BJ (cell line): Measurements from ENCODE around the gene TLE2. TPM values are rescaled to one million over a fixed set of nuclear protein-coding genes. Genes with fewer than 3 reads are reported as not detected.
A peak's percentile ranks its signal among the peaks of the same experiment; 100 is the strongest.
"Not testable (repeated sequence)": the region's sequence is repeated elsewhere in the genome, so short reads cannot be mapped to it uniquely, and the experiment has no call there.

Source experiments
- CTCF ChIA-PET: fragments of 350-600 bp; formaldehyde crosslinking; extraction: SDS; loops from one replicate; lab custom pipeline; 2021; ENCODE audit warnings: antibody characterized with exemption, inconsistent platforms; lab: Yijun Ruan, JAX
- POLR2A ChIA-PET: fragments of 300-600 bp; sonication (Branson Sonifier 250); formaldehyde crosslinking; extraction: SDS; loops from one replicate; lab custom pipeline; 2021; ENCODE audit warnings: antibody characterized with exemption; lab: Charles Lee
- DNase-seq: peaks from one replicate; pipeline ENCODE4 v3.0.0-alpha.2; 2011; ENCODE audit warnings: low read depth
- H3K27me3 ChIP-seq: 2 replicates; pipeline ENCODE4 v1.6.0; 2011; ENCODE audit warnings: low read length; ENCODE audit not compliant: control insufficient read depth, insufficient read depth
- H3K36me3 ChIP-seq: 2 replicates; pipeline ENCODE4 v1.5.1; 2011; ENCODE audit warnings: low read length; ENCODE audit not compliant: control insufficient read depth, insufficient read depth
- H3K4me3 ChIP-seq: 2 replicates; pipeline ENCODE4 v1.5.1; 2011; ENCODE audit warnings: low read depth, mild to moderate bottlenecking, control low read depth, low read length
- CTCF ChIP-seq: IDR thresholded peaks from 2 replicates; pipeline ENCODE4 v1.5.1; 2011; ENCODE audit warnings: low read depth, mild to moderate bottlenecking, control low read depth, inconsistent platforms, low read length, moderate library complexity; ENCODE audit not compliant: insufficient read depth
- polyA plus RNA-seq: library from polyadenylated mRNA; depleted of rRNA; stranded (reverse); fragments of >200 nt; gene quantifications from 2 replicates; pipeline ENCODE4 v1.2.3, GENCODE V29; 2011

Gene TLE2
- polyA plus RNA-seq, 1 experiment, result 1.0 TPM

- H3K27me3 ChIP-seq, result no peaks in the 10 kb centered on the region
- no peak for DNase-seq
- no peak overlapping the region for H3K4me3 ChIP-seq
- H3K36me3 ChIP-seq, result no peaks in the 10 kb centered on the region
- ChIA-PET CTCF (interaction anchor here (0.8 to 6.7 kb wide), 6 partner anchors 12 to 507 kb away, joined by 3 to 55 read pairs (median 4); no protein-coding TSS in a partner anchor), POLR2A (no interaction called here)
- TF ChIP-seq CTCF, result no peak
Observed at GRCh38 chr19:2964874-2965273, 64.2 kb downstream of the TLE2 start.

GRCh38 chr19:2963631-2964030 lies 65.4 kb downstream of the TLE2 start:
- POLR2A ChIA-PET, H3K27me3 ChIP-seq, H3K36me3 ChIP-seq, DNase-seq, H3K4me3 ChIP-seq: not testable (repeated sequence)
- CTCF ChIA-PET, result interaction anchor here (1.4 to 6.7 kb wide), 6 partner anchors 10 to 198 kb away, joined by 3 to 55 read pairs (median 10); no protein-coding TSS in a partner anchor

GRCh38 chr19:2963122-2963521 lies 66.0 kb downstream of the TLE2 start:
- H3K36me3 ChIP-seq, result no peaks in the 10 kb centered on the region
- DNase-seq, result no peak

GRCh38 chr19:2962018-2962670 lies 66.9 kb downstream of the TLE2 start:
- Histone ChIP-seq H3K4me3 (no peak overlapping the region), H3K27me3 (no peaks in the 10 kb centered on the region), H3K36me3 (no peaks in the 10 kb centered on the region)
- DNase-seq, result peak; percentile 37
- ChIA-PET CTCF (interaction anchor here (0.7 to 6.7 kb wide), 24 partner anchors 9 to 249 kb away, joined by 3 to 55 read pairs (median 4); partner anchors contain the start of gene TLE6), POLR2A (no interaction called here)
- peak; percentile 60 for TF ChIP-seq CTCF

More at GRCh38 chr19:2963122-2963521, 66.0 kb downstream of the TLE2 start:
- no peak for TF ChIP-seq CTCF
- H3K27me3 ChIP-seq, result no peaks in the 10 kb centered on the region
- CTCF ChIA-PET, result interaction anchor here (0.9 to 6.7 kb wide), 11 partner anchors 10 to 248 kb away, joined by 3 to 55 read pairs (median 6); partner anchors contain the start of gene TLE6
- H3K4me3 ChIP-seq, result no peak overlapping the region
- POLR2A ChIA-PET, result interaction anchor here (0.7 kb wide), 1 partner anchor 13 kb away, joined by 17 read pairs; no protein-coding TSS in a partner anchor

GRCh38 chr19:2960120-2960519 lies 69.0 kb downstream of the TLE2 start:
- Histone ChIP-seq H3K36me3 (no peaks in the 10 kb centered on the region), H3K4me3 (no peak overlapping the region), H3K27me3 (no peaks in the 10 kb centered on the region)
- POLR2A ChIA-PET, result no interaction called here
- CTCF ChIA-PET, result interaction anchor here (1.0 to 6.7 kb wide), 7 partner anchors 8 to 250 kb away, joined by 3 to 55 read pairs (median 5); no protein-coding TSS in a partner anchor
- TF ChIP-seq CTCF, result no peak
- no peak for DNase-seq
